ENCODE measurements around the gene IRF9. TPM values are rescaled to one million over a fixed set of nuclear protein-coding genes. Genes with fewer than 3 reads are reported as not detected.

The IRF9 gene
- total RNA-seq, 2 donors from 2014 or later = 12.5 to 21.5 TPM

- intact Hi-C loops (cut with DNase I) = no loop called here
- 86 to 90% methylated on average over 10 to 14 of the region's 14 CpGs for WGBS, 2 donors
- DNase-seq = no peak
- H3K4me1 ChIP-seq = peaks cover 5% of the 10 kb centered on the region
- ATAC-seq = no peak
- no peak overlapping the region for H3K27ac ChIP-seq
- H3K4me3 ChIP-seq = no peak overlapping the region
- TF ChIP-seq, protein P1, sequence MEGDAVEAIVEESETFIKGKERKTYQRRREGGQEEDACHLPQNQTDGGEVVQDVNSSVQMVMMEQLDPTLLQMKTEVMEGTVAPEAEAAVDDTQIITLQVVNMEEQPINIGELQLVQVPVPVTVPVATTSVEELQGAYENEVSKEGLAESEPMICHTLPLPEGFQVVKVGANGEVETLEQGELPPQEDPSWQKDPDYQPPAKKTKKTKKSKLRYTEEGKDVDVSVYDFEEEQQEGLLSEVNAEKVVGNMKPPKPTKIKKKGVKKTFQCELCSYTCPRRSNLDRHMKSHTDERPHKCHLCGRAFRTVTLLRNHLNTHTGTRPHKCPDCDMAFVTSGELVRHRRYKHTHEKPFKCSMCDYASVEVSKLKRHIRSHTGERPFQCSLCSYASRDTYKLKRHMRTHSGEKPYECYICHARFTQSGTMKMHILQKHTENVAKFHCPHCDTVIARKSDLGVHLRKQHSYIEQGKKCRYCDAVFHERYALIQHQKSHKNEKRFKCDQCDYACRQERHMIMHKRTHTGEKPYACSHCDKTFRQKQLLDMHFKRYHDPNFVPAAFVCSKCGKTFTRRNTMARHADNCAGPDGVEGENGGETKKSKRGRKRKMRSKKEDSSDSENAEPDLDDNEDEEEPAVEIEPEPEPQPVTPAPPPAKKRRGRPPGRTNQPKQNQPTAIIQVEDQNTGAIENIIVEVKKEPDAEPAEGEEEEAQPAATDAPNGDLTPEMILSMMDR (IDR thresholded peaks at IDR 0.05) = no peak
- no peak for TF ChIP-seq POLR2A (IDR thresholded peaks at IDR 0.05)
- no peaks in the 10 kb centered on the region for H3K9me3 ChIP-seq
- peaks cover 14 to 36% of the 10 kb centered on the region in 2 donors for H3K36me3 ChIP-seq (replicated peaks in 1 of 2; ENCODE audit: insufficient read depth in 1 of 2, low read depth in 2 of 2)
- no peaks in the 10 kb centered on the region for H3K27me3 ChIP-seq
Observed at GRCh38 chr14:24182110-24182882, 21.2 kb downstream of the IRF9 start.

- peaks cover 12% of the 10 kb centered on the region for H3K4me1 ChIP-seq
- TF ChIP-seq, protein P1 (IDR thresholded peaks at IDR 0.05) = no peak
- no peak for TF ChIP-seq POLR2A (IDR thresholded peaks at IDR 0.05)
- ATAC-seq (no peak), DNase-seq (no peak)
- peaks cover 14 to 36% of the 10 kb centered on the region in 2 donors for H3K36me3 ChIP-seq (replicated peaks in 1 of 2; ENCODE audit: insufficient read depth in 1 of 2, low read depth in 2 of 2)
- intact Hi-C loops (cut with DNase I) = no loop called here
- no peaks in the 10 kb centered on the region for H3K9me3 ChIP-seq
- H3K27ac ChIP-seq = no peak overlapping the region
- 83 to 88% methylated on average over 12 to 13 of the region's 15 CpGs for whole genome bisulfite sequencing, 2 donors
- no peaks in the 10 kb centered on the region for H3K27me3 ChIP-seq
- no peak overlapping the region for H3K4me3 ChIP-seq
Observed at GRCh38 chr14:24183014-24183481, 22.0 kb downstream of the IRF9 start.

DNA sequence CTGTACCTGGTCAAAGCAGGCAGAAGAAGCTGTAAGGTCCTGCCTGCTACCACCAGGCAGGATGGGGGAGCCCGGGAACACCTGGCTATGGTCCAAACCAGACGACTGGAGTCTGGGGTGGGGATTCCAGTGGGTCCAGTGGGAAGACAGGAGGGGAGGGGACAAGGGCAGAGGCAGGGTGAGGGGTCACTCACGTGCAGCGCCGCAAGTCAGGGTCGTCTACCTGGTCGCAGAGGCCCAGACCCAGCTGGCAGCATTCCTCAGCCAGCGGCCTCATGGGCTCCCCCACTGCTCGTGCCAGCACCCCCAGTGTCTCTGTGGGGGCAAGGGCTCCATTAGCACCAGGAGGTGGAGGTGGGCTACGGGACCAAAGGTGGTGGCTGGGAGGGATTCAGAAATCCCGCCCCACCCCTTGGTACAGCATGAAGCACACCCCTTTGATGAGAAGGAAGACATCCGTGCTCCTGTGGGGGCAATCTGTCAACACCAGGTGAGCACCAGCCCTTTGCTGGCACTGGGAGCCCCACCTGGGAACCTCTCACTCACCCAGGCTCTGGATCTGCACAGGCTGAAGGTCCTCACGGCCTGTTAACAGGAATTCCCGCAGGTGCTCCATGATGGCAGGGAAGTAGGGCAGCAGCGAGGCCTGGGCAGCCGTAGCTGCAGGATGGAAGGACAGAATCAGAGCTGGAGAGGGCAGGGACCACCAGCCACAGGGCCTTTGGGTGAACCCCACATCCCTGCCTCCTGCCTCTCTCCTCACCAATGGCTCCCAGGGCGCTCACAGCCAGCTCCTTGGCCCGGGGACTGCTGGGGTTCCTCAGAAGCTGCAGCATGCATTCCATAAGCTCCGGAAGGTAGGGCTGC lies 23.3 kb downstream of the IRF9 start:
- ATAC-seq (no peak), DNase-seq (no peak)
- Histone ChIP-seq H3K36me3 (replicated peaks in 1 of 2; ENCODE audit: insufficient read depth in 1 of 2, low read depth in 2 of 2) (peaks cover 13 to 32% of the 10 kb centered on the region in 2 donors), H3K4me3 (no peak overlapping the region), H3K4me1 (peaks cover 23% of the 10 kb centered on the region), H3K27me3 (no peaks in the 10 kb centered on the region), H3K27ac (no peak overlapping the region), H3K9me3 (no peaks in the 10 kb centered on the region)
- TF ChIP-seq, protein P1 (IDR thresholded peaks at IDR 0.05) = no peak
- no peak for TF ChIP-seq POLR2A (IDR thresholded peaks at IDR 0.05)
- intact Hi-C loops (cut with DNase I) = no loop called here
- WGBS, 2 donors = 74 to 85% methylated on average over 4 to 19 of the region's 19 CpGs

- TF ChIP-seq, protein P1 (IDR thresholded peaks at IDR 0.05) = no peak
- TF ChIP-seq POLR2A (IDR thresholded peaks at IDR 0.05) = no peak
- intact Hi-C loops (cut with DNase I) = no loop called here
- Histone ChIP-seq H3K27me3 (no peaks in the 10 kb centered on the region), H3K9me3 (no peaks in the 10 kb centered on the region), H3K4me1 (peaks cover 24% of the 10 kb centered on the region), H3K4me3 (no peak overlapping the region), H3K27ac (no peak overlapping the region), H3K36me3 (replicated peaks in 1 of 2; ENCODE audit: insufficient read depth in 1 of 2, low read depth in 2 of 2) (peaks cover 9 to 25% of the 10 kb centered on the region in 2 donors)
- no peak for ATAC-seq
- WGBS, 2 donors = 95 to 96% methylated on average over 7 of the region's 7 CpGs
- DNase-seq = no peak
Observed at GRCh38 chr14:24185026-24185425, 24.0 kb downstream of the IRF9 start.
